ENCODE results near the gene OTOP2. TPM values are rescaled to one million over a fixed set of nuclear protein-coding genes. Genes with fewer than 3 reads are reported as not detected.

Gene OTOP2
- total and polyA plus RNA-seq, 2 experiments from 2014 or later = not detected

GRCh38 chr17:74950207-74950606 lies 26.1 kb downstream of the OTOP2 start:
- peaks cover 50% of the 10 kb centered on the region for H3K27me3 ChIP-seq
- H3K4me3 ChIP-seq = no peak overlapping the region
- H3K36me3 ChIP-seq = no peaks in the 10 kb centered on the region
- no peak for TF ChIP-seq CTCF (IDR thresholded peaks at IDR 0.05; ENCODE audit: low read depth, low read length)
- H3K4me1 ChIP-seq (ENCODE audit: low read depth) = no peaks in the 10 kb centered on the region
- H3K9me3 ChIP-seq (ENCODE audit: low read depth) = no peaks in the 10 kb centered on the region
- no peak overlapping the region for H3K27ac ChIP-seq
- no peak for DNase-seq (ENCODE audit: low read depth in 1 of 2, low spot score in 1 of 2)

- H3K27ac ChIP-seq = no peak overlapping the region
- H3K36me3 ChIP-seq = no peaks in the 10 kb centered on the region
- no peaks in the 10 kb centered on the region for H3K4me1 ChIP-seq (ENCODE audit: low read depth)
- DNase-seq (ENCODE audit: low read depth in 1 of 2, low spot score in 1 of 2) = no peak
- no peaks in the 10 kb centered on the region for H3K9me3 ChIP-seq (ENCODE audit: low read depth)
- H3K27me3 ChIP-seq = peaks cover 47% of the 10 kb centered on the region
- TF ChIP-seq CTCF (IDR thresholded peaks at IDR 0.05; ENCODE audit: low read depth, low read length) = no peak
- H3K4me3 ChIP-seq = no peak overlapping the region
These were observed 27.0 kb downstream of the OTOP2 start for GRCh38 chr17:74951065-74951464.

- Histone ChIP-seq H3K27ac (no peak overlapping the region), H3K36me3 (no peaks in the 10 kb centered on the region), H3K4me1 (ENCODE audit: low read depth) (no peaks in the 10 kb centered on the region), H3K4me3 (no peak overlapping the region), H3K9me3 (ENCODE audit: low read depth) (no peaks in the 10 kb centered on the region), H3K27me3 (peaks cover 40% of the 10 kb centered on the region)
- DNase-seq (ENCODE audit: low read depth in 1 of 2, low spot score in 1 of 2) = no peak
- TF ChIP-seq CTCF (IDR thresholded peaks at IDR 0.05; ENCODE audit: low read depth, low read length) = no peak
These were observed 27.8 kb downstream of the OTOP2 start for GRCh38 chr17:74951680-74952421.

GRCh38 chr17:74952431-74953133 lies 28.5 kb downstream of the OTOP2 start:
- Histone ChIP-seq H3K27me3 (peaks cover 40% of the 10 kb centered on the region), H3K4me1 (ENCODE audit: low read depth) (no peaks in the 10 kb centered on the region), H3K9me3 (ENCODE audit: low read depth) (no peaks in the 10 kb centered on the region), H3K36me3 (no peaks in the 10 kb centered on the region), H3K27ac (no peak overlapping the region), H3K4me3 (no peak overlapping the region)
- no peak for TF ChIP-seq CTCF (IDR thresholded peaks at IDR 0.05; ENCODE audit: low read depth, low read length)
- DNase-seq (ENCODE audit: low read depth in 1 of 2, low spot score in 1 of 2) = no peak

DNA sequence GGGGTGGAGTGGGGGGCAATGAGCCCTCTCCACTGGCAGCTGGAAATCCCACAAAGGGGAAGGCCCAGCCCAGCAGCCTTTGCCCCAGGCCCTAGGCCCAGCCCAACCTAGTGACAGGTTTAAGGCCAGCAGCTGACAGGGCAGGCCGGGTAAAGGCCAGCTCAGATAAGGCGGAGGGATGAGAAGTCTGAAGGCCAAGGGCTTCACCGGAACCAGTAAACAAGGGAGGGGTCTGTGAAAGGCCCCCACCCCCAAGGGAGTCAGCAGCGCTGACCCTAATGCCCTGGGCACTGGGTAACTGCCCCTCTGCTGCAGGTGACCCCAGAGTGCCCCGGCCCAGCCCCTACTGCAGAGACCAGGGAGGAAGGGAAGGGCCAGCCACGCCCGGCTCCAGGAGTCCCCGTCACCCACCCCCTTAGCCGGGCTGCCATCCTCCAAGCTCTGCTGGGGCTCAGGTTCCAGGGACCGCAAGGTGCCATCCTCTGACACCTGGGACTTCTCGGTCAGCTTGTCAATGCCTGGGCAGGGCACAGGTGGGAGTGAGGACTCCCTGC lies 29.1 kb downstream of the OTOP2 start:
- no peak for DNase-seq (ENCODE audit: low read depth in 1 of 2, low spot score in 1 of 2)
- H3K27me3 ChIP-seq = peaks cover 39% of the 10 kb centered on the region
- no peak for TF ChIP-seq CTCF (IDR thresholded peaks at IDR 0.05; ENCODE audit: low read depth, low read length)

More for the DNA sequence above, 29.1 kb downstream of the OTOP2 start:
- H3K4me1 ChIP-seq (ENCODE audit: low read depth) = no peaks in the 10 kb centered on the region
- H3K4me3 ChIP-seq = no peak overlapping the region
- H3K27ac ChIP-seq = no peak overlapping the region
- no peaks in the 10 kb centered on the region for H3K9me3 ChIP-seq (ENCODE audit: low read depth)
- H3K36me3 ChIP-seq = no peaks in the 10 kb centered on the region
